Measurements from ENCODE around the gene IRF2BP2.
"Not testable (repeated sequence)": the region's sequence is repeated elsewhere in the genome, so short reads cannot be mapped to it uniquely, and the experiment has no call there.

IRF2BP2 gene

GRCh38 chr1:234642428-234642827 lies 32.5 kb upstream of the IRF2BP2 start:
- Histone ChIP-seq H3K27ac (no peak overlapping the region), H3K9ac (ENCODE audit: insufficient read length) (no peak overlapping the region), H3K36me3 (ENCODE audit: insufficient read depth, low read length) (no peaks in the 10 kb centered on the region), H3K4me3 (no peak overlapping the region), H3K9me3 (ENCODE audit: low read depth, low read length) (no peaks in the 10 kb centered on the region)
- TF ChIP-seq FOXP2 (optimal IDR thresholded peaks at IDR 0.05; ENCODE audit: control extremely low read depth, extremely low read length, insufficient read depth) (no peak), EZH2 (IDR thresholded peaks at IDR 0.05) (no peak), POLR2AphosphoS5 (IDR thresholded peaks at IDR 0.05; ENCODE audit: borderline replicate concordance, low read depth, low read length) (no peak)
- DNase-seq (ENCODE audit: low read depth, low spot score) = no peak

GRCh38 chr1:234639961-234640360 lies 30.0 kb upstream of the IRF2BP2 start:
- Histone ChIP-seq H3K36me3 (ENCODE audit: insufficient read depth, low read length) (no peaks in the 10 kb centered on the region), H3K4me3 (no peak overlapping the region), H3K27ac (no peak overlapping the region), H3K9me3 (ENCODE audit: low read depth, low read length) (no peaks in the 10 kb centered on the region), H3K9ac (ENCODE audit: insufficient read length) (no peak overlapping the region)
- TF ChIP-seq POLR2AphosphoS5 (IDR thresholded peaks at IDR 0.05; ENCODE audit: borderline replicate concordance, low read depth, low read length) (no peak), EZH2 (IDR thresholded peaks at IDR 0.05) (no peak), FOXP2 (optimal IDR thresholded peaks at IDR 0.05; ENCODE audit: control extremely low read depth, extremely low read length, insufficient read depth) (no peak)
- no peak for DNase-seq (ENCODE audit: low read depth, low spot score)

- H3K4me3 ChIP-seq = no peak overlapping the region
- TF ChIP-seq FOXP2 (optimal IDR thresholded peaks at IDR 0.05; ENCODE audit: control extremely low read depth, extremely low read length, insufficient read depth) (no peak), EZH2 (IDR thresholded peaks at IDR 0.05) (no peak), POLR2AphosphoS5 (IDR thresholded peaks at IDR 0.05; ENCODE audit: borderline replicate concordance, low read depth, low read length) (no peak)
- no peak for DNase-seq (ENCODE audit: low read depth, low spot score)
- no peak overlapping the region for H3K9ac ChIP-seq (ENCODE audit: insufficient read length)
- H3K9me3 ChIP-seq (ENCODE audit: low read depth, low read length) = no peaks in the 10 kb centered on the region
- H3K27ac ChIP-seq = no peak overlapping the region
- H3K36me3 ChIP-seq (ENCODE audit: insufficient read depth, low read length) = no peaks in the 10 kb centered on the region
Observed at GRCh38 chr1:234638832-234639799, 29.1 kb upstream of the IRF2BP2 start.

- not testable (repeated sequence) for DNase-seq (ENCODE audit: low read depth, low spot score); H3K9me3 ChIP-seq (ENCODE audit: low read depth, low read length); H3K27ac ChIP-seq; H3K4me3 ChIP-seq; H3K36me3 ChIP-seq (ENCODE audit: insufficient read depth, low read length); H3K9ac ChIP-seq (ENCODE audit: insufficient read length)
Observed at GRCh38 chr1:234634922-234635321, 24.9 kb upstream of the IRF2BP2 start.

- no peak for DNase-seq (ENCODE audit: low read depth, low spot score)
- TF ChIP-seq FOXP2 (optimal IDR thresholded peaks at IDR 0.05; ENCODE audit: control extremely low read depth, extremely low read length, insufficient read depth) (no peak), POLR2AphosphoS5 (IDR thresholded peaks at IDR 0.05; ENCODE audit: borderline replicate concordance, low read depth, low read length) (no peak), EZH2 (IDR thresholded peaks at IDR 0.05) (no peak)
- no peaks in the 10 kb centered on the region for H3K36me3 ChIP-seq (ENCODE audit: insufficient read depth, low read length)
- H3K27ac ChIP-seq = no peak overlapping the region
- H3K9ac ChIP-seq (ENCODE audit: insufficient read length) = no peak overlapping the region
- H3K4me3 ChIP-seq = no peak overlapping the region
- H3K9me3 ChIP-seq (ENCODE audit: low read depth, low read length) = no peaks in the 10 kb centered on the region
Observed at GRCh38 chr1:234634387-234634786, 24.4 kb upstream of the IRF2BP2 start.

GRCh38 chr1:234633246-234634003 lies 23.4 kb upstream of the IRF2BP2 start:
- Histone ChIP-seq H3K9ac (ENCODE audit: insufficient read length) (no peak overlapping the region), H3K36me3 (ENCODE audit: insufficient read depth, low read length) (no peaks in the 10 kb centered on the region), H3K27ac (no peak overlapping the region), H3K4me3 (no peak overlapping the region), H3K9me3 (ENCODE audit: low read depth, low read length) (no peaks in the 10 kb centered on the region)
- DNase-seq (ENCODE audit: low read depth, low spot score) = no peak
- TF ChIP-seq POLR2AphosphoS5 (IDR thresholded peaks at IDR 0.05; ENCODE audit: borderline replicate concordance, low read depth, low read length) (no peak), FOXP2 (optimal IDR thresholded peaks at IDR 0.05; ENCODE audit: control extremely low read depth, extremely low read length, insufficient read depth) (no peak), EZH2 (IDR thresholded peaks at IDR 0.05) (no peak)

GRCh38 chr1:234632225-234632624 lies 22.2 kb upstream of the IRF2BP2 start:
- Histone ChIP-seq H3K36me3 (ENCODE audit: insufficient read depth, low read length) (no peaks in the 10 kb centered on the region), H3K9me3 (ENCODE audit: low read depth, low read length) (no peaks in the 10 kb centered on the region), H3K9ac (ENCODE audit: insufficient read length) (no peak overlapping the region), H3K27ac (no peak overlapping the region), H3K4me3 (no peak overlapping the region)
- TF ChIP-seq FOXP2 (optimal IDR thresholded peaks at IDR 0.05; ENCODE audit: control extremely low read depth, extremely low read length, insufficient read depth) (no peak), EZH2 (IDR thresholded peaks at IDR 0.05) (no peak), POLR2AphosphoS5 (IDR thresholded peaks at IDR 0.05; ENCODE audit: borderline replicate concordance, low read depth, low read length) (no peak)
- no peak for DNase-seq (ENCODE audit: low read depth, low spot score)

- Histone ChIP-seq H3K36me3 (ENCODE audit: insufficient read depth, low read length) (no peaks in the 10 kb centered on the region), H3K9me3 (ENCODE audit: low read depth, low read length) (no peaks in the 10 kb centered on the region), H3K27ac (no peak overlapping the region), H3K9ac (ENCODE audit: insufficient read length) (no peak overlapping the region), H3K4me3 (no peak overlapping the region)
- DNase-seq (ENCODE audit: low read depth, low spot score) = no peak
- TF ChIP-seq POLR2AphosphoS5 (IDR thresholded peaks at IDR 0.05; ENCODE audit: borderline replicate concordance, low read depth, low read length) (no peak), FOXP2 (optimal IDR thresholded peaks at IDR 0.05; ENCODE audit: control extremely low read depth, extremely low read length, insufficient read depth) (no peak), EZH2 (IDR thresholded peaks at IDR 0.05) (no peak)
Observed at GRCh38 chr1:234631721-234632125, 21.7 kb upstream of the IRF2BP2 start.

Data from SK-N-MC (cell line).